ENCODE results near the gene AMOT.

Gene AMOT

DNA sequence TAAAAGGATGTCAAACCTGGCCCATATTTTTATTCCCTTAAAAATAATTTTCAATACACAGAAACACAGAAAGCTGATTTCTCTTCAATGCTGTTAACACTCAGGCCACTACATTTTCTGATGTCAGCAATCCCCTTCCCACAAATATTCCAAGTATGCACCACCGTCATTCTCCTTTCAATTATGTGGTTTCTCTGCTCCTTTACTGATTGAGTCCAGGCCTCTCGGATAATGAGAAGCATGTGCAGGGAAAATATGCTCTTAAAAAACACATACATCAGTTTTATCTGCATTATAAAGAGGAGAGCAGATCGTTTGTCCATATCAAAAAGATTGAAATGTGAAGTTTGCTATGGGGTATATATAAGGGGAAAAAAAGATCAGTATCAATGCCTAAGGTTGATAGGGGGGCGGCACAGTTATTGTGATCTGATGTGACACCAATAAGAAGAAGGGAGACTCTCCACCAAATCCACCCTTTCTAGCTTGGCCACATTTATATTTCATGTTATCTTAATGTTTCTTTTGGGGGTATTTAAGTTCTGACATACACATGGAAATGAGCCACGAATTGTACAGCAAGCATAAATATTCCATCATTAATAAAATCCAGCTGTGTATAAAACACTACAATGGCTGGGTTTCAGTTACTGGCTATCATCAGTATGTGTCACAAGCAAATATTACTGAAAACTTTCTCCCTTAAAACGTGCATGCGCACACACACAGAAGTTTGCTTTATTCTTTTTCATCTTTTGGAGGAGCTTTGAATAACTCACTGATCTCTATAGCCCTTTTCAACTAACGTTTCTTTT is 6.4 kb downstream of the AMOT start:
- DNase-seq (ENCODE audit: low spot score), result no peak
- H3K27ac ChIP-seq, result no peak overlapping the region
- POLR2A ChIA-PET (ENCODE audit: low non-redundant PET), result no interaction called here
- TF ChIP-seq, protein P1, sequence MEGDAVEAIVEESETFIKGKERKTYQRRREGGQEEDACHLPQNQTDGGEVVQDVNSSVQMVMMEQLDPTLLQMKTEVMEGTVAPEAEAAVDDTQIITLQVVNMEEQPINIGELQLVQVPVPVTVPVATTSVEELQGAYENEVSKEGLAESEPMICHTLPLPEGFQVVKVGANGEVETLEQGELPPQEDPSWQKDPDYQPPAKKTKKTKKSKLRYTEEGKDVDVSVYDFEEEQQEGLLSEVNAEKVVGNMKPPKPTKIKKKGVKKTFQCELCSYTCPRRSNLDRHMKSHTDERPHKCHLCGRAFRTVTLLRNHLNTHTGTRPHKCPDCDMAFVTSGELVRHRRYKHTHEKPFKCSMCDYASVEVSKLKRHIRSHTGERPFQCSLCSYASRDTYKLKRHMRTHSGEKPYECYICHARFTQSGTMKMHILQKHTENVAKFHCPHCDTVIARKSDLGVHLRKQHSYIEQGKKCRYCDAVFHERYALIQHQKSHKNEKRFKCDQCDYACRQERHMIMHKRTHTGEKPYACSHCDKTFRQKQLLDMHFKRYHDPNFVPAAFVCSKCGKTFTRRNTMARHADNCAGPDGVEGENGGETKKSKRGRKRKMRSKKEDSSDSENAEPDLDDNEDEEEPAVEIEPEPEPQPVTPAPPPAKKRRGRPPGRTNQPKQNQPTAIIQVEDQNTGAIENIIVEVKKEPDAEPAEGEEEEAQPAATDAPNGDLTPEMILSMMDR (conservative IDR thresholded peaks at IDR 0.05; ENCODE audit: low read depth), result no peak
- CTCF ChIA-PET, result interaction anchor here (0.6 to 0.8 kb wide), 2 partner anchors 64 to 791 kb away, joined by 4 to 7 read pairs; no protein-coding TSS in a partner anchor

DNA sequence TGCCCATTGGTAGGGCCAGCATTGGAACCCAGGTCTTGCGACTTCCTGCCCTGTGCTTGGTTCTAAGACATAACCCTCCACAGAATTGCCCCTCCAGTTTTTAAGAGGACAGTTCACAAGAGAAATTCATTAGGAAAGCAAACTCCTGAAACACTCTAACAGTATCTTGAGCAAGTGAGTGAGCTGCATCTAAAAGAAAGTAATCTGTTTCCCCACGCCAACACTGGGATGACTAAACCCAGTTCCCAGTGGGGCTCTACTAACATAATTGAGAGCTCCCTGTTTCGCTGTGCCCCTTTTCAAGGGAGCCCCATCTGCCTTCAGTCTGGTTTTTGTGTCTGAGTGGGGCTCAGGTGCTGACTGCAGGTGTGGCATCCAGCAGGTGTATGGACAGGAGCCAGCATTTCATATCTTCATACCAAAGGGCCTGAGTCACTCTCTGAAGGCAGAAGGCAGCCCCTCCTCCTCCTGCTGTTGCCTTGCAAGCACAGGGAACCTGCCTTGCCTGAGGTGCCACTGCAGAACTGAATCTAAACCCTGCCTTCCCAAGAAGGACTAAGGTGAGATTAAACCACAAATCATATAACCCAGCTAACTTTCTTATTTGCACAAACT is 8.0 kb downstream of the AMOT start:
- POLR2A ChIA-PET (ENCODE audit: low non-redundant PET), result no interaction called here
- peak; percentile 30 for DNase-seq (ENCODE audit: low spot score)
- CTCF ChIA-PET, result interaction anchor here (0.6 to 0.8 kb wide), 2 partner anchors 21 to 40 kb away, joined by 3 read pairs; no protein-coding TSS in a partner anchor
- no peak overlapping the region for H3K27ac ChIP-seq
- TF ChIP-seq, protein P1 (conservative IDR thresholded peaks at IDR 0.05; ENCODE audit: low read depth), result no peak

DNA sequence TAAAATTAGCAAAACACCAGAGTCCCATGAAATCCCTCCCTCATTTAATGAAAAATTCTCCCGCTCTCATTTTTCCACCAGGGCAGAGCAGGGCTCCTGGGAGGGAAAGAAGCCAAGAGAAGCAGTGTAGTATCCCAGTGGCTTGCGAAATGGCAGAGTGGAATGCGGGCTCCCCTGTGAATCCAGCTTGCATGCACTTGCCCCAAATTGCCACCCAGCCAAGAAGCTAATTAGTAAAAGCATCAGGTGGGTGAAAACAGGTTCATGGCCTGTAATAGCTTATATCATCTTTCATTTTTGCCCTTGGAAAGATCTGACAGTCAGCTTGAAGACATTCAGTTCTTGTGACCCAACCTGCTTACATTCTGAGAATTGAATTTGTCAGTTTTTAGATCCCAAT is 10.1 kb downstream of the AMOT start:
- TF ChIP-seq, protein P1 (conservative IDR thresholded peaks at IDR 0.05; ENCODE audit: low read depth), result no peak
- POLR2A ChIA-PET (ENCODE audit: low non-redundant PET), result no interaction called here
- DNase-seq (ENCODE audit: low spot score), result no peak
- CTCF ChIA-PET, result no interaction called here
- H3K27ac ChIP-seq, result no peak overlapping the region

DNA sequence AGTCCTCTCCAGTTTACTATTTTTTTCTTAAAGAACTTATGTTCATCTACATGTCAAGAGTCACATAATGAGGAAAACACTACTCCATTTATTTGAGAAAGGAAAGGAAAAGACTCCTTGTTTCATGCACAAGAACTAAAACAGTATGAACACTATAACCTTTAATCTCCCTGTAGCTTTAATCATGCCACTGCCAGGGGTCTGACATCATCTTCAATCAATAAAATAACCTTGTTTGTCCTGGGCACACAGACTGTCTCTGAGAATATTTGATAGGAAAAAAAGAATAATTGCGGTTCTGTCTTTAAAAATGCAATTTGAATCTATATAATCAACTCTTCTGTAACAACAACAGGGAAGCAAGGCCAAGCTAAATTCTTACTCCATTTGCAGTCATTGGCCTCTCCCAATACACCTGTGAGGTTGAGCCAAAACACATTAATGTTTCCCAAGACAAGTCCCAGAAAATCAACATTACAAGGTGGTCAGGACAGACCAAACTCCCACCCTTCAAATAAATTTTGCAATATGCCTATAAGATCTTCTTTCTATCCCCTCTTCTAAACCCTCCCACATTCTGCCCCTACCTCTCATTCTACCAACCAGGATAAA is 13.2 kb downstream of the AMOT start:
- DNase-seq (ENCODE audit: low spot score), result no peak
- ChIA-PET CTCF (no interaction called here), POLR2A (ENCODE audit: low non-redundant PET) (no interaction called here)
- TF ChIP-seq, protein P1 (conservative IDR thresholded peaks at IDR 0.05; ENCODE audit: low read depth), result no peak
- no peak overlapping the region for H3K27ac ChIP-seq

DNA sequence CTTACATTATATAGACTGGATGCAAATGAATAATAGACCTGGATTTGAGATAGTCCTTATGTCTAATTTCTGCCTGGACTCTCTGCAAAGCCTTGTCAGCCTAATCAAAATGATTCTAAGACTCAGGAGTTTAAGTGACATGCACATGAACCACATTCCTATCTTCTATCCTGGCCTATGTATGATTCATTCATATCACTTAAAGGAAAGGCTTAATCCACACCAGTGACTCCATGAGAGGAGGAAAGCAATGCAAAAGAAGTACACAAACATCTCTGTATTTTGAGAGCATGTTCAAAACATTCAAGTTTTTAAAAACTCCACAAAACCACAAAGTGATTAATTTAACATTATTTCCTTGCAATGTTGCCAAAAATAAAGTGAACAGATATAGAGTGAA is 14.6 kb downstream of the AMOT start:
- TF ChIP-seq, protein P1 (conservative IDR thresholded peaks at IDR 0.05; ENCODE audit: low read depth), result no peak
- H3K27ac ChIP-seq, result no peak overlapping the region
- ChIA-PET POLR2A (ENCODE audit: low non-redundant PET) (no interaction called here), CTCF (no interaction called here)
- no peak for DNase-seq (ENCODE audit: low spot score)

DNA sequence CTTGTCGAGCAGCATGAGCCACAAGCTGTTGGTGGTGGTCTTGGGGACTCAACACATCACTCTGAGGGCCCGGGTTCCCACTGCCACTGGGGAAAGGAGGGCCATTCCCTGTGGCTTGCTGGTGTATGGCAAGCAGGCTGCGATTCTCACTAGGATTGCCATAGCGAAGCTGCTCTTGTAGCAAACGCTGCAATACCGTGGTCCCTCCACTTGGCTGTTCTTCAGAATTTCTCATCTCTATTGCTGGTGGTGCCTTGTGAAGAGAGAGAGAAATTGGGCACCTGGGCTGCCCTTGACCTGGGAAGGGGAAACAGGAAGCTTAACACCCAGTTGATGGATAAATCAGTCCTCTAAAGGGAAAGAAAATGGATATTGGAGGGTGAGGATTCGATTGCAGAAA is 17.7 kb downstream of the AMOT start:
- TF ChIP-seq, protein P1 (conservative IDR thresholded peaks at IDR 0.05; ENCODE audit: low read depth), result no peak
- no peak for DNase-seq (ENCODE audit: low spot score)
- POLR2A ChIA-PET (ENCODE audit: low non-redundant PET), result no interaction called here
- H3K27ac ChIP-seq, result no peak overlapping the region
- CTCF ChIA-PET, result no interaction called here
